KOPT-K1 (cell line): ENCODE results near the gene GALNT2.

Experiments used
- H3K27ac ChIP-seq: fragments of 200-600 bp; sonication (generic); 2 replicates; pipeline ENCODE4 v1.5.1; 2016; ENCODE audit warnings: antibody characterized with exemption, mild to moderate bottlenecking, low read depth, low read length; ENCODE audit not compliant: poor library complexity, severe bottlenecking
- H3K36me3 ChIP-seq: fragments of 200-600 bp; sonication (generic); 2 replicates; pipeline ENCODE4 v1.5.1; 2017; ENCODE audit warnings: antibody characterized with exemption, mild to moderate bottlenecking, low read length, moderate library complexity; ENCODE audit not compliant: insufficient read depth
- H3K9me3 ChIP-seq: fragments of 200-600 bp; sonication (generic); 2 replicates; pipeline ENCODE4 v1.5.1; 2017; ENCODE audit warnings: antibody characterized with exemption, low read length, mild to moderate bottlenecking; ENCODE audit not compliant: insufficient read depth, poor library complexity, severe bottlenecking

Gene GALNT2

DNA sequence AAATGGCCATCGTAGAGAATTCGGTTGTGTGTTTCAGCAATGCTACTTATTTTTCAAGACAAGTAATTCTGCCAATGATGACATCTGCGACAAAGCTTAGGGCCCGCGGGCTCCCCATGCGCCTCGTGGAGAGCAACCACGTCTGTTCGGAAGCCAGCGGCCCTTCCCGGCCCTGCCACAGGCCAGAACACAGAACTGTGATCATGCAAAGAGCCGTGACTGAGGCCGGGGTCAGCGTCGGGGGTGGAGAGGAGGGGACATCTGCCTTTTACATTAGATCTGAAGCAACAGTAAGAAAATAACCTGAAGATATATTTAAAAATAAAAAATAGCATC, 255.4 kb downstream of the GALNT2 start:
- no peak overlapping the region for H3K27ac ChIP-seq
- no peaks in the 10 kb centered on the region for H3K9me3 ChIP-seq
- H3K36me3 ChIP-seq: no peaks in the 10 kb centered on the region

DNA sequence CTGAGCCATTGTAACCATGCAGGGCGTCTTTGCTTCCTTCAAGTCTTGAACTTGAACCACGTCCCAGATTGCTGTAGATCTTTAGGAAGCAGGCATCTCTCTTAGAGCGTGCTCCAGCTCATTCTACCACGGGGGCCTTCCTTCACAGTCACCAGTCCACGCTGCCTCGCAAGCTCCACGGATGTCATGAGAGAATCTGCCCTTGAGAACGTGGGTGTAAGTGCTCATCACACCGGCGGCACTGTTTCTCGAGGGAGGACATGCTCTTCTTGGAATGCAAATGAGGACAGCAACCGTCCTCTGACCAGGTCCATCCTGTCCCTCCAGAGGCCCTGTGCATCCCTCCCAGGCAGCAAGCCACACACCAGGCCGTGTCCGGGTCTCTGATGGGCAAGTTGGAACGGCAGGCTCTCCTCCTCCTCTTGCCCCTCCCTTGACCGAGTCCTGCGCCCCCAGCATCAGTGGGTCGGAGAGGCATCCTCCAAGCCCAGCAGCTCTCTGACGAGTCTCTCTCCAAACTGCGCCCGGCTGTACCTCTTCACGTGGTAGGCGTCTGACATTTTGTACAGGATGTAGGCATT, 256.0 kb downstream of the GALNT2 start:
- Histone ChIP-seq H3K36me3 (no peaks in the 10 kb centered on the region), H3K27ac (no peak overlapping the region), H3K9me3 (no peaks in the 10 kb centered on the region)

DNA sequence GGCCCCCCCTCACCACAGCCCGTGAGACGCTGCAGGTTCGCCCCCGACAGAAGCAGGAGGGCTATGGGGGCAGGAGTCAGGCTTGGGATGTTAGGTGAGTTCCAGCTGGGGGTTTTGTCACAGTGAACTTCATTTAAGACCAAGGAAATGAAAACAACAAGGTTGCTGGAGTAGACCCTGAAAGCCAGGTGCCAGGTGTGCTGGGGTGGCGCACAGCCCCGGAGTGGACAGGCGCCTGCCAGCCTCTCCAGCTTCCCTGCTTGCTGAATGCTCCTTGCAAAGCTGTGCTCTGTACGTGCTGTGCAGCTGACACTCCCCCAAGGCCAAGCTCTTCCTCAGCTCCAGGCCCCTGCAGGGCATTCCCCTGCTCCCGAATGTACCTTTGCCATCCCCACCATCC, 256.6 kb downstream of the GALNT2 start:
- H3K9me3 ChIP-seq: no peaks in the 10 kb centered on the region
- no peak overlapping the region for H3K27ac ChIP-seq
- H3K36me3 ChIP-seq: no peaks in the 10 kb centered on the region

DNA sequence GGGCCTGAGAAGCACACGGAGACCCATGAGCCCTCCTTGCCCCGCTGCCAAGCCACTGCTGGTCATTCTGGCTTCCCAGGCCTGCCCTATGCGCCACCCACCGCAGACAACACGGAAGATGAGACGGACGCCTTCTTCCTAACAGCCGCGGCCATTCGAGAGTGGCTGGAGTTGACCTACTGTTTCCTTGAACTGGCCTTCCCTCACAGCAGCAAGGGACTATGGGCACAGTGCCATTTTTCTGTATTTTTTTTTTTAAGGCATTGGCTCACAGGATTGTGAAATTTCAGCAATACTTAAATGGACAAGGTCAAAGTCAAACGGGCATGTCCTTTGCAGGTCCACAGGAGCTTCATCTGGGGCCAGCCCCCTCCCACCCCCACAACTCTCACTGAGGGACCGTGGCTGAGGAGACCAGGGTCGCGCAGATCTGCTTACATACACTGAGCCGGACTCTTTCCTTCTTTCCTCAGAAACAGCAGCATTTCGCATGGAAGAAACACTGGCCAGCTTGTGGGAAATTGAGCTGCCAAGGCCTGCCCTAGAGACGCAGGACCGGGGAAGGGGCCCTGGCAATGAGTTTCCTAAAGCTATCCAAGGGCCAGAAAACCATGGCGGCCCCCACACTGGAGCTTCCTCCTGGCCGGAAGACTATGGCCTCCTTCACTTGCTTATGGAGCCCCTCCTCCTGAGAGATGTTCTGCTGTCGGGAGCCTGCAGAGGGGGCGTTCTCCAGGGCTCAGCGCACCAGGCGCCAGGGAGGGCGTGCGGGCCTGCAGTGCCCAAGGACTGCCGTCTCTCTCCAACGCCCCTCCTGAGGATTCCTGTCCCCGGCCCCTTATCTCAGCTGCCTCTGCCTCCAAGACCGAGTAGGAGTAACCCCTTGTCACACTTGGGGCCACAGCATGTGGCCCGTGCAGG, 260.2 kb downstream of the GALNT2 start:
- H3K36me3 ChIP-seq: no peaks in the 10 kb centered on the region
- H3K27ac ChIP-seq: no peak overlapping the region
- H3K9me3 ChIP-seq: no peaks in the 10 kb centered on the region

DNA sequence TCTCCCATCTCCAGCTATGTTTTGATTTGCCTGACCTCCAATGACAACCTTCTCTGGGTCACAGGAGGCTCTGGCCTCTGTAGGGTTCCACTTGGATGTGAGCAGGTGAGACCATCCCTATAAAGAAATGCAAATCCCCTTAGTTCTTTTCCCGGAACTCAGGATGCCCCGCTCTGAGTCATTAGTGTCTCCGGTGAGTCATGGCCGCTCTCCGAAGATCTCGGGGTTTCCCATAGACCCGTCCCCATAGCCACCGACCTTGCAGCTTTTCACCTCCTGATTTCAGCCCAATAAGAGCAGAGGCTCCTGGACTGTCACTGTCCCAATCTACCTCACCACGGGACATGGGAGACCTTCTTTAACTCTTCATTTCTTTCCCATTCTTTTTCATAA, 260.9 kb downstream of the GALNT2 start:
- Histone ChIP-seq H3K9me3 (no peaks in the 10 kb centered on the region), H3K36me3 (no peaks in the 10 kb centered on the region), H3K27ac (no peak overlapping the region)

DNA sequence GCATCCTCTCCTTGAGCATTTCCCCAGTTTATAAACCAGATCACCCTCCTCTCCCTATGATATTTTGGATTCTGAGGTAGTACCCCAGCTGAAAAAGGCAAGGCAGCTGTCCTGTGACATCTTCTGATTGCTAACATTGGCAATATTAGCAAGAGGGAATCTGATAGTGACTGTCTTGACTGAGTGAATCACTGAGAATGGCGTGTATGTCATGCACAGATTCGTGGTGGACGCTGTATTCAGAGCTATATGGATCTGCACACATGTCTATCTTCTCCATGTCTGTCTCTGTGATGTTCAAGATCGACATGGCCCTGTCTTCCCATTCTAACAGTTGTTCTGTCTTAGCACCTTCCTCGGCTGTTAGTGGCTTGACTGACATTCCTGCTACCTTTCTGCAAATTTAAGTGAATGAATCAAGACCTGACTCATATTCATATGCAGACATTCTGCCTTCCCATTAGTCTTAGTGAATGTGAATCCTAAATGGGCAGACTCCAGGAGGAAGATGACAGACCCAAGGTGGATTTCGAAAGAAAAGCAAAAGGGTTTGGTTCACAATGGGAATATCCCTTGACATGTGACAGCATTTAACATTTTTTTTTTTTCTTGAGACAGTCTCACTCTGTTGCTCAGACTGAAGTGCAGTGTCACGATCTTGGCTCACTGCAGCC, 261.4 kb downstream of the GALNT2 start:
- no peak overlapping the region for H3K27ac ChIP-seq
- H3K36me3 ChIP-seq: no peaks in the 10 kb centered on the region

DNA sequence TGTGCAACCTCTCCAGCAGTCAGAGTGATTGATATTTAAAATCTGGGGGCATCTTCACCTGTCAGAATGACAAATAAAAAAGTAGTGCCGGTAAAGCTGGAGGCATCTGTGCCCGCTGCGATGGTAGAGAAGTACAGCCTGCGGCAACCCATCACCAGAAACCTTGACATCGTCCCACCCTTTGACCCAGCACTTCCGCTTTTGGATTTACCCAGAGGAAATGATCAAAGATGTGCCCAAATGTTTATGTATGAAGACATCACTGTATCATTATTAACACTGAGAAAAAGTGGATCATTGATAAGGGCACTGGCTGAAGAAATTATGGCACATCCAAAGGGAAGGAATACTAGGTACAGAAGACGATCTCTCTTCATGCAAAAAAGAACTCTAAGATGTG, 263.1 kb downstream of the GALNT2 start:
- no peaks in the 10 kb centered on the region for H3K9me3 ChIP-seq
- no peaks in the 10 kb centered on the region for H3K36me3 ChIP-seq
- no peak overlapping the region for H3K27ac ChIP-seq

More for the DNA sequence above, 261.4 kb downstream of the GALNT2 start:
- H3K9me3 ChIP-seq: no peaks in the 10 kb centered on the region
